ENCODE data around the gene SRD5A3. TPM values are rescaled to one million over a fixed set of nuclear protein-coding genes. Genes with fewer than 3 reads are reported as not detected.

Gene SRD5A3
- total and polyA plus RNA-seq, 10 of the 15 experiments (the other 5 are each of a cell fraction or from before 2014, with no cell fraction given): 1.6 to 20.4 (median 6.1) TPM

DNA sequence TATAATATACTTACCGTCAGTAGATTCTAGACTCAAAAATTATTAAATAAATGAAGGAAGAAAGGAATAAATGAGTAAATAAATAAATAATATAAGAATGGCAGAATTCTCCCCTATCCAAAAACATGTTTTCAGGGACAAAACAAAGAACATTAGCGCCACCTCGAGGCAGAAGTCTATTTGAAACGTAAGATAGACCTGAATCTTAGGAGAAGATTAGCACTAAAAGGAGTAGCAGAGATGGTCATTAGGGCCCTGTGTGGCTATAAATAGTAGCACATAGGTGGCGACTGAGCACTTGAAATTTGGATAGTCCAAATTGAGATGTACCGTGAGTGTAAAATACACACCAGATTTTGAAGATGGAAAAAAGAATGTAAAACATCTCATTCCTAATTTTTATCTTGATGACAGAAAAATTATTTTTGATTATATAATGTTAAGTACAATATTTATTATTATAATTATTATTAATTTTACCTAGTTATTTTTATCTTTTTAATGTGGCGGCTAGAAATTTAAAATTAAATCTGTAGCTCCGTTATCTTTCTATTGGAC, 24.3 kb upstream of the SRD5A3 start:
- in situ Hi-C loops (cut with MboI) (loop anchor here (10.0 kb wide), 2 partner anchors 357 to 997 kb away; no protein-coding TSS in a partner anchor), intact Hi-C loops (cut with micrococcal nuclease; ENCODE audit: unreplicated experiment) (loop anchor here (5.0 to 10.0 kb wide), 4 partner anchors 137 to 997 kb away; no protein-coding TSS in a partner anchor)
- SMC1A ChIA-PET (ENCODE audit: uncharacterized antibody, unreplicated experiment): interaction anchor here (0.8 to 2.8 kb wide), 3 partner anchors 10 to 351 kb away, joined by 3 to 12 read pairs (median 5); no protein-coding TSS in a partner anchor
- FAIRE-seq: no peak
- no peak overlapping the region for H2AFZ ChIP-seq (ENCODE audit: control insufficient read depth, low read depth, low read length)
- H3K27me3 ChIP-seq (replicated peaks in 1 of 2; ENCODE audit: control insufficient read depth in 2 of 2, insufficient read depth in 2 of 2, low read length in 1 of 2): no peaks in the 10 kb centered on the region
- no peaks in the 10 kb centered on the region for H3K36me3 ChIP-seq (ENCODE audit: control insufficient read depth in 2 of 2, insufficient read depth in 2 of 2, low read length in 1 of 2)
- no peaks in the 10 kb centered on the region for H3K9me3 ChIP-seq (replicated peaks; ENCODE audit: control insufficient read depth, insufficient read depth, low read length)
- peak; percentile 45; the same call in 1 of the 2 replicates for TF ChIP-seq SMC3 (IDR thresholded peaks at IDR 0.05; ENCODE audit: borderline replicate concordance, low read length)
- TF ChIP-seq RCOR1 (conservative IDR thresholded peaks at IDR 0.05; ENCODE audit: low read depth, low read length): no peak
- TF ChIP-seq, protein P1, sequence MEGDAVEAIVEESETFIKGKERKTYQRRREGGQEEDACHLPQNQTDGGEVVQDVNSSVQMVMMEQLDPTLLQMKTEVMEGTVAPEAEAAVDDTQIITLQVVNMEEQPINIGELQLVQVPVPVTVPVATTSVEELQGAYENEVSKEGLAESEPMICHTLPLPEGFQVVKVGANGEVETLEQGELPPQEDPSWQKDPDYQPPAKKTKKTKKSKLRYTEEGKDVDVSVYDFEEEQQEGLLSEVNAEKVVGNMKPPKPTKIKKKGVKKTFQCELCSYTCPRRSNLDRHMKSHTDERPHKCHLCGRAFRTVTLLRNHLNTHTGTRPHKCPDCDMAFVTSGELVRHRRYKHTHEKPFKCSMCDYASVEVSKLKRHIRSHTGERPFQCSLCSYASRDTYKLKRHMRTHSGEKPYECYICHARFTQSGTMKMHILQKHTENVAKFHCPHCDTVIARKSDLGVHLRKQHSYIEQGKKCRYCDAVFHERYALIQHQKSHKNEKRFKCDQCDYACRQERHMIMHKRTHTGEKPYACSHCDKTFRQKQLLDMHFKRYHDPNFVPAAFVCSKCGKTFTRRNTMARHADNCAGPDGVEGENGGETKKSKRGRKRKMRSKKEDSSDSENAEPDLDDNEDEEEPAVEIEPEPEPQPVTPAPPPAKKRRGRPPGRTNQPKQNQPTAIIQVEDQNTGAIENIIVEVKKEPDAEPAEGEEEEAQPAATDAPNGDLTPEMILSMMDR (IDR thresholded peaks at IDR 0.05 in 2 of 3, conservative IDR thresholded peaks at IDR 0.05 in 1 of 3; ENCODE audit: control insufficient read depth in 2 of 3, extremely low read depth in 1 of 3, insufficient read depth in 1 of 3, low read depth in 3 of 3, low read length in 3 of 3): peak; percentile 38 to 45 (median 43); a peak in 4 of 6 replicates
- no peak for TF ChIP-seq ATF7 (IDR thresholded peaks at IDR 0.05; ENCODE audit: low read depth)
- TF ChIP-seq, protein P2, sequence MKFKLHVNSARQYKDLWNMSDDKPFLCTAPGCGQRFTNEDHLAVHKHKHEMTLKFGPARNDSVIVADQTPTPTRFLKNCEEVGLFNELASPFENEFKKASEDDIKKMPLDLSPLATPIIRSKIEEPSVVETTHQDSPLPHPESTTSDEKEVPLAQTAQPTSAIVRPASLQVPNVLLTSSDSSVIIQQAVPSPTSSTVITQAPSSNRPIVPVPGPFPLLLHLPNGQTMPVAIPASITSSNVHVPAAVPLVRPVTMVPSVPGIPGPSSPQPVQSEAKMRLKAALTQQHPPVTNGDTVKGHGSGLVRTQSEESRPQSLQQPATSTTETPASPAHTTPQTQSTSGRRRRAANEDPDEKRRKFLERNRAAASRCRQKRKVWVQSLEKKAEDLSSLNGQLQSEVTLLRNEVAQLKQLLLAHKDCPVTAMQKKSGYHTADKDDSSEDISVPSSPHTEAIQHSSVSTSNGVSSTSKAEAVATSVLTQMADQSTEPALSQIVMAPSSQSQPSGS (IDR thresholded peaks at IDR 0.05; ENCODE audit: low read length): no peak
- TF ChIP-seq, protein P3, sequence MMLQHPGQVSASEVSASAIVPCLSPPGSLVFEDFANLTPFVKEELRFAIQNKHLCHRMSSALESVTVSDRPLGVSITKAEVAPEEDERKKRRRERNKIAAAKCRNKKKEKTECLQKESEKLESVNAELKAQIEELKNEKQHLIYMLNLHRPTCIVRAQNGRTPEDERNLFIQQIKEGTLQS (IDR thresholded peaks at IDR 0.05; ENCODE audit: borderline replicate concordance, extremely low read depth, low read depth, low read length): no peak
- TF ChIP-seq MEF2A (IDR thresholded peaks at IDR 0.05; ENCODE audit: insufficient read depth, low read depth, low read length): no peak
- no peak for TF ChIP-seq TCF3 (IDR thresholded peaks at IDR 0.05; ENCODE audit: borderline replicate concordance, insufficient read depth, low read depth, low read length)
- no peak for TF ChIP-seq NR2F1 (conservative IDR thresholded peaks at IDR 0.05)
- TF ChIP-seq SMAD1 (IDR thresholded peaks at IDR 0.05; ENCODE audit: low read depth, partially characterized antibody): no peak
- TF ChIP-seq, protein P4, sequence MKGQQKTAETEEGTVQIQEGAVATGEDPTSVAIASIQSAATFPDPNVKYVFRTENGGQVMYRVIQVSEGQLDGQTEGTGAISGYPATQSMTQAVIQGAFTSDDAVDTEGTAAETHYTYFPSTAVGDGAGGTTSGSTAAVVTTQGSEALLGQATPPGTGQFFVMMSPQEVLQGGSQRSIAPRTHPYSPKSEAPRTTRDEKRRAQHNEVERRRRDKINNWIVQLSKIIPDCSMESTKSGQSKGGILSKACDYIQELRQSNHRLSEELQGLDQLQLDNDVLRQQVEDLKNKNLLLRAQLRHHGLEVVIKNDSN (IDR thresholded peaks at IDR 0.05; ENCODE audit: borderline replicate concordance, extremely low read length, insufficient read depth, low read depth, low read length): no peak
- TF ChIP-seq, protein P5, sequence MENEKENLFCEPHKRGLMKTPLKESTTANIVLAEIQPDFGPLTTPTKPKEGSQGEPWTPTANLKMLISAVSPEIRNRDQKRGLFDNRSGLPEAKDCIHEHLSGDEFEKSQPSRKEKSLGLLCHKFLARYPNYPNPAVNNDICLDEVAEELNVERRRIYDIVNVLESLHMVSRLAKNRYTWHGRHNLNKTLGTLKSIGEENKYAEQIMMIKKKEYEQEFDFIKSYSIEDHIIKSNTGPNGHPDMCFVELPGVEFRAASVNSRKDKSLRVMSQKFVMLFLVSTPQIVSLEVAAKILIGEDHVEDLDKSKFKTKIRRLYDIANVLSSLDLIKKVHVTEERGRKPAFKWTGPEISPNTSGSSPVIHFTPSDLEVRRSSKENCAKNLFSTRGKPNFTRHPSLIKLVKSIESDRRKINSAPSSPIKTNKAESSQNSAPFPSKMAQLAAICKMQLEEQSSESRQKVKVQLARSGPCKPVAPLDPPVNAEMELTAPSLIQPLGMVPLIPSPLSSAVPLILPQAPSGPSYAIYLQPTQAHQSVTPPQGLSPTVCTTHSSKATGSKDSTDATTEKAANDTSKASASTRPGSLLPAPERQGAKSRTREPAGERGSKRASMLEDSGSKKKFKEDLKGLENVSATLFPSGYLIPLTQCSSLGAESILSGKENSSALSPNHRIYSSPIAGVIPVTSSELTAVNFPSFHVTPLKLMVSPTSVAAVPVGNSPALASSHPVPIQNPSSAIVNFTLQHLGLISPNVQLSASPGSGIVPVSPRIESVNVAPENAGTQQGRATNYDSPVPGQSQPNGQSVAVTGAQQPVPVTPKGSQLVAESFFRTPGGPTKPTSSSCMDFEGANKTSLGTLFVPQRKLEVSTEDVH (IDR thresholded peaks at IDR 0.05; ENCODE audit: low read depth, partially characterized antibody): no peak
- TF ChIP-seq RAD21 (IDR thresholded peaks at IDR 0.05; ENCODE audit: insufficient read depth, low read depth, low read length): peak; percentile 76
- BruUV-seq (replicated peaks): no TSS peak
- POLR2A ChIA-PET: interaction anchor here (0.5 kb wide), 1 partner anchor 234 kb away, joined by 3 read pairs; no protein-coding TSS in a partner anchor
- CTCF ChIA-PET: interaction anchor here (1.1 to 4.7 kb wide), 9 partner anchors 9 to 351 kb away, joined by 3 to 19 read pairs (median 6); no protein-coding TSS in a partner anchor
- RAD21 ChIA-PET (ENCODE audit: unreplicated experiment): interaction anchor here (1.1 to 1.5 kb wide), 2 partner anchors 9 to 25 kb away, joined by 3 to 4 read pairs; no protein-coding TSS in a partner anchor
- peak; percentile 2 for DNase-seq (ENCODE audit: low read depth, low spot score)
- H3K27ac ChIP-seq (ENCODE audit: control insufficient read depth, insufficient read depth): no peak overlapping the region
- no peaks in the 10 kb centered on the region for H3K4me1 ChIP-seq (ENCODE audit: control insufficient read depth, insufficient read depth, low read length)
- ATAC-seq: peak; percentile 64
- WGBS (ENCODE audit: insufficient coverage, insufficient replicate concordance, low lambda C conversion rate, missing lambda C conversion rate): 15% methylated on average over 8 of the region's 8 CpGs
- no peaks in the 10 kb centered on the region for H3K79me2 ChIP-seq (ENCODE audit: control insufficient read depth, insufficient read depth, low read length)
- H3K4me3 ChIP-seq: no peak overlapping the region
- H3K4me2 ChIP-seq (ENCODE audit: control insufficient read depth, insufficient read depth): no peak overlapping the region
- H3K9ac ChIP-seq (ENCODE audit: control insufficient read depth, insufficient read depth, low read length): no peak overlapping the region
- no peaks in the 10 kb centered on the region for H4K20me1 ChIP-seq (ENCODE audit: control insufficient read depth, insufficient read depth)

Measured in GM12878 (cell line).